Hematopoietic multipotent progenitor cell treated with erythropoietin and hydrocortisone succinate and interleukin-3 and kit ligand, for 17 days (in vitro differentiated cells): ENCODE measurements around the gene YRDC.

Experiments used
- DNase-seq: peaks from one replicate; pipeline ENCODE4 v3.0.0-alpha.2; 2015; ENCODE audit warnings: low spot score

YRDC gene

DNA sequence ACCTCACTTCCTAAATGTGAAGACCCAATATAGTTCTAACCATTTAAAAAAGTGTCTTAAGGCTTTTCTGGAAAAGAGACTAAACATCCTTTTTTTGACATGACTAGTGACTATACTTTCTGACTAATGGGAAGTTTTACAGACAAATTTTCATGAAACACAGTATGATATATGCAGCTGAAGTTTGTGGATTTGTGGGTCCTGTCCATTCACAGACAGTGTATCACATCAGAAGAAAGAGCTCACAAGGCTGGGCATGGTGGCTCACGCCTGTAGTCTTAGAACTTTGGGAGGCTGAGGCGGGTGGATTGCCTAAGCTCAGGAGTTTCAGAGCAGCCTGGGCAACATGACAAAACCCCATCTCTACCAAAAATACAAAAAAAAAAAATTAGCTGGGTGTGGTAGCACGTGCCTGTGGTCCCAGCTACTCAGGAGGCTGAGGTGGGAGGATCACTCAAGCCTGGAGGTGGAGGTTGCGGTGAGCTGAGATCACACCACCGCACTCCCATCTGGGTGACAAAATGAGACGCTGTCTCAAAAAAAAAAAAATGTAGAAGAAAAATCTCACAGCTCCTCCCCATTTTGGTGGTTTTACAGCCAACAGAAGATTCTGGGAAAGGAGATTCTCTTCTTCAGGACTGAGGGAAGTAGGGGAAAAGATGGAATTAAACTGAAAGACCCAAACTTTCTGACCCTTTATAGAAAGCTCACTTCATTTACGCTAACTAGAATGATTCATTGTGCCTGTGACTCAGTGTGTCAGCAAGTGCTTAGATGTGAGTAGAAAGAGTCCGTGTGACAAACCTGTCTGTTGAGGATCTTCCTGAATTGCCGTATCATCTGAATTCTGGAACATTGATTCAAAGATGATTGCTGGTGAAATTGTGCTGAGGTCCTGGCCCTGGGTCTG, 15.2 kb upstream of the YRDC start:
- DNase-seq, result no peak

DNA sequence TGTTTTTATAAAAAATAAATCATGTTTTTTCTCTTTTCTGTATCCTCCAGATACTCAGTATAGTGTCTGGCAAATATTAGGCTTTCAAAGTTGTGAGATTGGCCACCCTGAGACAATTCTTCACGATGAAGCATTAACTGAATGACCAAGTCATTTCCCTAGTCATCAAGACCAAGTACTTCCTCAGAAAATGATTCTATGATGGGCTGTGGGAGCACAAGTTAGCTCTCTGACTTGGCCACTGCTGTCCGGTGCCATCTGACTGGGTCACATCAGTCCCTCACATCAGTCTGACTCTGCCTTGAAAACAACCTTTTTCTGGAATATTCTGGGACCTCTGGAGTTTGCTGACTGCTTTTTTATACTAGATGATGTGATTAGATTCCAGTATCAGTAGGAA, 13.5 kb upstream of the YRDC start:
- DNase-seq, result no peak

DNA sequence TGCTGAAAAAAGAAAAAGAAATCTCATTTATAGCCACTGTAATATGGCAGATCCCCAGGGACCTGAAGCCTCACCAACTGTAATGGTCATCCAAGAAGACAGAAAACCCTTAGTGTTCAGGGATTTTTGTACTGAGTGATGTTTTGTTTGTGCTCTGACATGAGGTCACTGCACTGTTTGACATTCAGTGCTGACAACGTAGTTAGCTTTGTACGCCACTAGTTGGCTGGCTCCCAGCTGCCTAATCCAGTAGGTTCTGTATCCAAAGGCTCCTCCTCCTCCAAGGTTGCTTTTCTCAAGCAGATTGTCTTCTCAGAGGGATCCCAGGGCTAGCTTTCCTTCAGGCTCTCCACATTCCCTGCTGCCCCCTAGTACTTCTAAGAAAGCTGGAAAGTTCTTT, 9.5 kb upstream of the YRDC start:
- no peak for DNase-seq

DNA sequence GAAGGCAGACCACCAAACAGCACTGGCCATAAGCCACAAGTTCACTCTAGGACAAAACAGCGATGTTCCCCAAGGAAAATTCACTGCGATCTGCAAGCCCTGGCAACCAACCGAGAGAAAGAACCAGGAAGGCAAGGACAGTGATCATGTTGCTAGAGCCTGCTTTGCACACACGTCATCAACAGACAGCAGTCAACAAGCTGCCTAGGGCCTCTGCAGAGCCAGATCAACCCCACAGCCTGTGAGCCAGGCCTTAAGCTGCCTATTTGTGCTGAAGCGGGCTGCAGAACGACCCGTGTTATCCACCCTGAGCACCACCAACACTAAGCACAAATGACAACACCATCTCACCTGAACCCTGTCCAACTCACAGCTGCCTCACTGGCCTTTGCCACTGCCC, 6.2 kb upstream of the YRDC start:
- DNase-seq, result no peak

DNA sequence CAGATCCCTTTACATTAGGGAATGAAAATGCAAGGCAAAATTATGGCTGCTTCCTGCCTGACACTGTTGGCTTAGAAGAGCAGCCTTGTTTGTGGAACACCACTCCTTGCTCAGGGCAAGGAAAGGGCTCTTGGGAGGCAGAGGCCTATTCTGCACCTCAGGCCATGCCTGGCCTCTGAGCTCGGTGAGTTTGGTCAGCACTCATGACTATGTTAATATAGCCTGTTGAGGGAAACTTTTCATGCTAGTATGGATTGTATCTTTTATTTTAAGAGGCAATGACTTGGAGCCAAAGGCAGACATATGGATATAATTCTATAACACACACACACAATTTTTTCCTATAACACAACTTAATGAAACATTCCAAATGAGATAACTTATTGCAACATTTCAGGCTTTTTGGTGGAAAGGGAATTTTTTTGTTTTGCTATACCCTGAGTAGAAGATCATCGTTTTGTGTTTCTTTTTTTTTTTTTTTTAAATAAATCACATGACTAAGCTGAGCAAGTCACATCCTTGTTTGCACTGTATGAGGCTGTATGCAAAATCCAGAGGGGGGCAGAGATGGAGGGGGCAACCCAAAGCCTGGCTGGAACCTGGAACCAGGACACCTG, 5.6 kb upstream of the YRDC start:
- no peak for DNase-seq

DNA sequence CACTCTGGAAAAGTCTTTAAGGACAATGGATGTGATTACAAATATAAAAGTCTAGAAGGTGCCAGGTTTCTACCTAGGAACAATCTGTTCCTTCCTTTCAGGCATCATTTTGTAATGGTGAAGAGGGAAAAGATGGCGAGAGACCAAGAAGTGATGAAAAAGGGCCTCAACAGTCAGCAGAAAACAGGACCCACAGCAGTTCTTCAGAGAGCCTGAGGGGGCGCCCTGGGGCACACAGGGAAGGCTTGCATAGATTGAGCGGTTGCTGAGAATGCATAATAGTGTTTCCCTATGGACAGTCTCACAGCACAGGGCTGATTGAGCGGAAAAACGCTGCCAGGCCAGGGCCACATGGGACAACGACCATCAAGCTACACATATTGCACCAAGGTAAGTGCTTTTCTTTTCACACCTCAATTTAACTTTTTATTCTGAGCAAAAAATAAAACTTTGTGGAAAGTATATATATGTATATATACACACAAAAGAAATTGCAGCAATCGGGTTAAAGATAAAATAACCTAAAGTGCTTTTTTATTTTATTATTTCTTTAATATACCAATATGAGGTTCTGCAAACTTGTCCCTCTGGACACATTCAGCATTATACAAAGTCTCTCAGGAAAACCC, 3.1 kb upstream of the YRDC start:
- peak; percentile 84 for DNase-seq

- DNase-seq, result no peak
Measured at GRCh38 chr1:37809942-37810341, 1.9 kb upstream of the YRDC start.

DNA sequence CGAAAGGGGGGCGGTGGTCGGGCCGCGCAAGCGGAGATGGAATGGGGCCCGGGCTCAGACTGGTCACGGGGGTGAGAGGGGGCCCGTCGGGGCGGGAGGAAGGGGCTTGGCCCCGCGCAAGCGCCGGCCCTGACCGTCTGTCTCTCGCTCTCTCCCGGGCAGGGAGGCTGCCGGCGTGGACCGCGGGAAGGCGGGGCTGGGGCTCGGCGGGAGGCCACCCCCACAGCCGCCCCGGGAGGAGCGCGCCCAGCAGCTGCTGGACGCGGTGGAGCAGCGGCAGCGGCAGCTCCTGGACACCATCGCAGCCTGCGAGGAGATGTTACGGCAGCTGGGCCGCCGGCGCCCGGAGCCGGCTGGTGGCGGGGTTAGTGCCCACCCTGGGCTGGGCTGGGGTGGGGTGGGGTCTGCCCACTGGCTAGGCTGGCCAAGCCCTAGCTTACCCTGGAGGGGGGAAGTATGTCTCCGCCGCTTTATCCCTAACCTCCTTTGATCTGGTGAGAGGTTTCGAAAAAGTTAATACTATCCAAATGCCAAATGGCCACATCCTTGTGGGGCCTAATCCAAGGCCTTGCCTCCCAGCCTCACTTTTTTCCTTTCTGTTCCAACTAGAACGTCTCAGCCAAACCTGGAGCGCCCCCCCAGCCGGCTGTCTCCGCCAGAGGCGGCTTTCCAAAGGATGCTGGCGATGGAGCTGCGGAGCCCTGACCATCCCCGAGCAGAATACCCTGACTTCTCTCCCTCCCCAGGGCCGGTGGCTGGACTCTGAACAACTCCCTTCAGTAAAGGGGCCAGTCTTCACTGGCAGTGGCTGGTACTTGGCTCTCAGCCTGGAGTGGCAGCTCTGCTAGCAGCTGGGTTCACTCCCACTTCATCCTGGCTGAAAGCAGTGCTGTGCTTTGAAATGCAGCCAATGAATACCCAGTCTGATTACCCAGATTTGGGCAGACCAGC, 636 bp upstream of the YRDC start:
- DNase-seq, result peak; percentile 36

DNA sequence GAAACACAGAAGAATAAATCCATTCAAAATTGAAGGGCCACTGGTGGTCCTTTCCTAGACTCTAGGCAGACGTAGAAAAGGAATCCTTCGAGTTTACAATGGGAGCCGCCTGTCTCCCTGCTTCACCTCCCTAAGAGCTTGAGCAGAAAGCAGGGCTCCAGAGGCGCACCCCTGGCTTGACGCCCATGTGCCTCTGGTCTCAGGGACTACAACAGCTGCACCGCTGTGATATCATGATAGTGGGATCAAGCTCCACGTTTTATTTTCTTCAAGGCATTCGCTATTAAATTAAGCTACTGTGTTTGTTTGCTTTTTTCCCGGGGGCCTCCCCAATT, 821 bp downstream of the YRDC start:
- peak; percentile 72 for DNase-seq

DNA sequence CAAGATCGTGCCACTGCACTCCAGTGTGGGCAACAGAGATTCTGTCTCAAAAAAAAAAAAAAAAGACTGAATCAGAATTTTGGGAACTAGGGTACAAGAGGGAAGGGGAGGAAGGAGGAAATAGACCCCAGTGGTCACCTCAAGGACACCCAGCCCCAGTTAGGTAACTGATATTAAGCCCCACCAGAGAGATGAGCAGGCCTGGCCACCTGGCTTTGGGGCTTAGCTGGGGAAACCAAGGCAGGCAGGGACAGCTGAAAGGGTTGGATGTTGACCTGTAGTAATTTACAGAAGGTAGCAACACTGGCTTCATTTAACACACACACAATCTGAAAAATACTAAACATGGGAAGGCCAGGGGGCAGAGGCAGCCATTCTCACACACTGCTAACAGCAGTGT, 5.6 kb downstream of the YRDC start:
- no peak for DNase-seq

- no peak for DNase-seq
Measured at GRCh38 chr1:37797750-37798345, 10.2 kb downstream of the YRDC start.

- no peak for DNase-seq
Measured at GRCh38 chr1:37795340-37796125, 12.5 kb downstream of the YRDC start.

GRCh38 chr1:37794372-37795339, 13.4 kb downstream of the YRDC start:
- no peak for DNase-seq

GRCh38 chr1:37793773-37794371, 14.1 kb downstream of the YRDC start, which contains the start of gene MANEAL:
Gene MANEAL, plus strand, starts transcription at chr1:37793847. Its CDS starts 336 bp downstream, at chr1:37794183.
- no peak for DNase-seq

GRCh38 chr1:37792943-37793686, 14.9 kb downstream of the YRDC start:
- DNase-seq, result no peak

DNA sequence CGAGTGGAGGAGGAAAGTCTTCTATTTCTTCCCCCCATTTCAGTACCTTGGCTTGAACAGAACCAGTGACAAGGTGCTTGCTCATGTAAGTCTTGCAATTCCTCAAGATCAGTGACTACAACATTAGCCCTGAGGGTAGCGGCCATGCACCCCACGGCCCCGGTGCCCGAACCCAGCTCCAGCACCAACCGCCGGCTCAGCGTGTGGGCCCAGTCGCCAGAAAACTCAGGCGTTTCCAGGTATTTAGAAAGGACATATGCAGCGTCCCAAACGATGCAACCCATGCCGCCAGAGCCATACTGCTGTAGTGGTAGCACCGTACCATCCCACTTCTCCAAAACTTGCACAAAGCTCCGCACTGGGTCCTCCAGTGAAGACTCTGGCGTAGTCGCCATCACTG, 25.5 kb downstream of the YRDC start:
- no peak for DNase-seq

DNA sequence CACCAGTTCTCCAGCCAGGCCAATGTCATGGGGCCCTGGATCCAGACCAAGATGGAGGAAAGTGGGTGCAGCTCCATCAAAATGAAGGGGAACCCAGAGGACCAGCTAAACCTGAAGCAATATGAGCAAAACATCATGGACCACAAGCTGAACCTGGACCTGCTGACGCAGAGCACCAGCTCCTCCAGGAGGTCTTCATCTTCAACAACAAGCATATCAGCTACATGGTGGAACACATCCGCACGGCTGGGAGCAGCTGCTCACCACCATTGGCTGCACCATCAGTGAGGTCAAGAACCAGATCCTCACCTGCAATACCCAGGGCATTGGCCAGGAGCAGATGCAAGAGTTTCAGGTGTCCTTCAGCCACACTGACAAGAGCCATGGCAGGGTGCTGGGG, 29.4 kb downstream of the YRDC start:
- no peak for DNase-seq

DNA sequence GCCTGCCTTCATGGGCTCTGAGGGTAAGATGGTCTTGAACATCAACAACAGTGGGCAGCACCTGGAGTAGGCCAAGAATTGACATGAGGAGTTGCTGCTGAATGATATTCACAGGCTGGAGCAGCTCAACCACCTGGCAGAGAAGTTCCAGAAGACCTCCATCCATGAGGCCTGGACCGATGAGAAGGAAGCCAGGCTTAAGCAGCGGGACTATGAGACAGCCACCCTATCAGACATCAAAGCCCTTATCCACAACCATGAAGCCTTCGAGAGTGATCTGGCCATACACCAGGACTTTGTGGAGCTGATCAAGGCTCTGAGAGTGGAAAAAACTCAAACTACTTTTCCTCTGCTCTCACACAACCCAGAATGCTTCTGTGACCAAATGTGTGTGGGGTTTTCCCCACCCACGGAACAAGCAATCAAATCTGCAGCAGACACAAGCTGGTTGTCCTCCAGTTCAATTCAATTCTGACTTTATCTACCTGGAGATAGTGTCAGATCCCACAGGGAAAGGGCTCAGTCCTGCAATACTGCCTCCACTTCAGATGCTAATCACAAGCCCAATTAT, 31.0 kb downstream of the YRDC start:
- no peak for DNase-seq
